IPS DF 19.7 (cell line): ENCODE data around the gene ARHGEF7.
A peak's percentile ranks its signal among the peaks of the same experiment; 100 is the strongest.

Experiments used
- DNase-seq: peaks from one replicate; pipeline ENCODE4 v3.0.0-alpha.2; 2013; ENCODE audit warnings: low read depth, low spot score

Gene ARHGEF7

DNA sequence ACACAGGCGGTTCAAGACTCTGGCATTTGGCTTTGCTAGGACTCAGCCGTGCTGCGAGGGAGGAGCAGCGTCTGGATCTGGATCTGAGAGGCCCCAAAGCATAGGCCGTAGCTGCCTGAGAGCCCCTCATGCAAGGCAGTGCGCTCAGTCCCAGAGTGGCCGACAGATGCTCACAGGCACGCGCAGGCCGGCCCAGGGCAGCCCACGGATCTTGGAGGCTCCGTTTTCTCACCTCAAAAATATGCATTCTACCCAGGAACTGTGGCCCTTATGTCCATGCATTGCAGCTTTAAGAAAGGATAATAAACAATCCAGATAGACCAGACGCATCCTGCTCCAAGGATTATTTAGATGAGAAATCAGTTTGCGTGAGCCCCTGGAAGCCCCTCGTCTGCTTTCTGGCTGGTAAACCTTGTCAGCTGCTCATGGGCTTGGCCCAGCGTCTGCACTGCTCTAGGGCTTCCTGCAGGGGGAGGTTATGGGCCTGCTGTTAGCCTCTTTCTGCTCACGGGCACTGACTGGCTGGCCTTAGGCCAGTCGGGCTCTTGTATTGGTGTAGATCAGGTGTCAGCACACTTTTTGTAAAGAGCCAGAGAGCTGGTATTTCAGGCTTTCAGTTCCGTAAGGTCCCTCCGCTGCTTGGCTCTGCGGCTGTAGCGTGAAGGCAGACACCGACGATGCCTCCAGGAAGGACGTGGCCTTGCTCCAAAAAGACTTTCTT, 229.5 kb downstream of the ARHGEF7 start:
- DNase-seq, result peak; percentile 85

DNA sequence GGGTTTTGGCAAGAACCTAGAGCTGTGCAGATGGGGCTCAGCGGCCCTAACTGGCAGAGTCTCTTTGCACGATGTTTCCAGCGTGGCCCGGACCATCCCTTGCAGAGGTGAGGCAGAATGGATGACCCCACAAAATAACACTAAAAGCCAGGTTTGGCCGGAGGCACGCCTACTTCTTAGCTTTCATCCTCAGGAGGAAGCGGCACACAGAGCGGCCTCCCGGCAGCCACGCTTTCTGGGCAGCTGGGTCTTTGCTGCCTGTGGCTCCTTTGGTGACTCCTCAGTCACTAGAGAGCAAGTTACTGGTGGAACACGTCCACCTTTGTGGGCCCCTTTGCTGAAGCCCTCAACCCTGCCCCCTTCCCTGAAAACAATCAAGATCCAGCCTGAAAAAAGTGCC, 230.6 kb downstream of the ARHGEF7 start:
- no peak for DNase-seq

DNA sequence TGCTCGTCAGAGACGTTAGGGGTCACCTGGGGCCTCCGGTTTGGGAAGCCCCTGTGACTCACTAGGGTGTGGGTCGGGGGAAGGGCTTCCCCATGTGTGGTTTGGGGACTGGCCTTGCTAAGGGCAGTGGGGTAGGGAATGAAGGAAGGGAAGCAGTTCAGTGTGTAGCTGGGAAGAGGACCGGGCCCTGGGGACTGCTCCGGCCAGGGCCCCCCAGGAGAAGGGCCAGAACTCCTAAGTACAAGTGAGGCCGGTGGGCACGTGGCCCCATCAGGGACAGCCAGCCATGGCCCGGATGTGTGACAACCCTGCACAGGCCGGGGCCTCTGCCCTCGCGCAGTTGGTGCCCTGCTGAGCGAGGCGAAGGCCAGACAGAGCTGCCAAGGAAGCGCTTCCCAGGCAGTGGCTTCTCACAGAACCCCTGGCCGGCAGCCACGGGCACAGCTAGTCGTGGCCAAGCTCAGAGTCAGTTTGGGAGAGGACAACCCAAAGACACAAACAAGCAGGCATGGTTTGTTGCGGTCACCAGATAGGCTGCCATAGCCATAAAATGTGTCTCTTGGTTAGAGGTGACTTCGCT, 231.1 kb downstream of the ARHGEF7 start:
- no peak for DNase-seq

DNA sequence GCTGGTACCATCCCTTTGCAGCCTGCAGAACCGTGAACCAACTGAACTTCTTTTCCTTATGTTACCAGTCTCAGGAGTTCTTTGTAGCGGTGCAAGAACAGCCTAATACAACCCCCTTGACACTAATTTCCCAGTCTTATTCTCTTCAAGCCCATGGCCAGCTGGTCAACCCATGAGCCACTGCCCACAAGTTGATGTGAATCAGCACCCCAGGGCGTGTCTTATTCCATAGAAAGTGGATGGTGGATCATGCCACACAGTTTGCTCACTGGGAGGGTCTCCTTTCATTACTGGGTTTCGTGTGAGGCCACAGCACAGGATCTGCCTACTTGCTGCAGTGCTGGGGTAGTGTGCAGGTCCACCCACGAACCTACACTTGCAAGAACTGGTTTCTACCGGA, 232.3 kb downstream of the ARHGEF7 start:
- DNase-seq, result no peak

DNA sequence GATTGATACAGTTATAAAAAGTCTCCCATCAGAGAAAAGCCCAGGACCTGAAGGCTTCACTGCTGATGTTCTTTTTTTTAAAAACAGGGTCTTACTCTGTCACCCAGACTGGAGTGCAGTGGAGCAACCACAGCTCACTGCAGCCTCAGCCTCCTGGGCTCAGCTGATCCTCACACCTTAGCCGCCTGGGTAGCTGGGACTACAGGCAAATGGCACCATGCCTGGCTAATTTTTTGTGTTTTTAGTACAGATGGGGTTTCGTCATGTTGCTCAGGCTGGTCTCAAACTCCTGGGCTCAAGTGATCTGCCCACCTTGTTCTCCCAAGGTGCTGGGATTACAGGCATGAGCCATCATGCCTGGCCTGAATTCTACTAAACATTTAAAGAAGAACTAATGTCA, 238.4 kb downstream of the ARHGEF7 start:
- no peak for DNase-seq

DNA sequence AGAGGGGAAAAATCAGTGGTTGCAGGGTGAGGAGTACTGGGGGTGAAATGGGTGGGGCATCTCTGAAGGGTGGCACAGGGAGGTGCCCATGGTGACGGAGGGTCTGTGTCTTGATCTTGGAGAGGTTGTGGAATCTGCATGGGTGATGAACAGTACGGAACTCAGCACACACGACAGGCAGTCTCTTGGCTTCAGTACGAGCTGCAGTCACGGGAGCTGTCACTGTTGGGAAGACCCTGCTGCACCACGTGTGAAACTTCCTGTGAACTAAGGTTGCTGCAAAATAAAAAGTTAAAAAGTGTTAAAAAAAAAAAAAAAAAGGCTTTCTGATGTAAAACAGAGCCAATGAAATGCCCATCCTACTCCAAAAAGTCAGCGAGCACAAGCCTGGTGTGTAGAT, 239.7 kb downstream of the ARHGEF7 start:
- no peak for DNase-seq
